ENCODE results near the gene C11orf98.
"Not testable (repeated sequence)": the region's sequence is repeated elsewhere in the genome, so short reads cannot be mapped to it uniquely, and the experiment has no call there.

C11orf98 gene

GRCh38 chr11:62648967-62649364 lies 16.0 kb downstream of the C11orf98 start:
- no peak for DNase-seq

DNA sequence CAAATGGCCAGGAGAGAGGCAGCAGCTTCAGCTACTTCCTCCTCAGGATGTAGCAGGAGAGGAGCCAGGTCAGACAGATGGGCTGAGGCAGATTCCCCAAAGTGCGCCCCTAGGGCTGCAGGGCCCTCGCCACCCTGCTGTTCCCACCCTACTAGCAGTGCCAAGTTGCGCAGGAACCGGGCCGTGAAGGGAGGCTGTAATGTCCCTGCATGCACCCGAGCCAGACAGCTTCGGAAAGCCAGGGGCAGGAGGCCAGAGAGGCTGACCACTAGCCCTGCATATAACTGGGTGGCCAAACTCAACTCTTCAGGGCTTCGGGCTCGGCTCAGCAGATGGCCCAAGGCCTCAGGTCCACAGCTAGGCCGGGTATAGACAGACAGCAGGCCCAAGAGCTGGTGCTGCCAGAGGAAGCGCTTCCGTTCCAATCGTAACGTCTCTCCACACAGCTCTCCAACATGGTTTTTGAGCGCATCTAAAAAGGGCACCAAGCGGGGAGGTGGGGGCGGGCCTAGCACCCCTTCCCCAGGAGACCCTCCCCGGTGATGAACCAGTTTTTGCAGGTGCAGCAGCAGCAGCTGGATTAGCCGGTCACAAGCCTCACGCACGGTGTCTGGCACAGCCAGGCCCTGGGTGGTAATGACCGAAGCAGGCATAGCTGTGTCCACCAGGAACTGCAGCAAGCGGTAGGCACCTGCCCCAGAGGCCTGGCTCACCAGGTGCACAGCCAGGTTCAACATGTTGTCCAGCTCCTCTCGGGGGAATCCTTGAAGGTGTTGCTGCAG lies 16.6 kb downstream of the C11orf98 start:
- DNase-seq = no peak

- no peak for DNase-seq
Observed at GRCh38 chr11:62647609-62648005, 17.4 kb downstream of the C11orf98 start.

- no peak for DNase-seq
Observed at GRCh38 chr11:62646825-62647608, 18.0 kb downstream of the C11orf98 start.

DNA sequence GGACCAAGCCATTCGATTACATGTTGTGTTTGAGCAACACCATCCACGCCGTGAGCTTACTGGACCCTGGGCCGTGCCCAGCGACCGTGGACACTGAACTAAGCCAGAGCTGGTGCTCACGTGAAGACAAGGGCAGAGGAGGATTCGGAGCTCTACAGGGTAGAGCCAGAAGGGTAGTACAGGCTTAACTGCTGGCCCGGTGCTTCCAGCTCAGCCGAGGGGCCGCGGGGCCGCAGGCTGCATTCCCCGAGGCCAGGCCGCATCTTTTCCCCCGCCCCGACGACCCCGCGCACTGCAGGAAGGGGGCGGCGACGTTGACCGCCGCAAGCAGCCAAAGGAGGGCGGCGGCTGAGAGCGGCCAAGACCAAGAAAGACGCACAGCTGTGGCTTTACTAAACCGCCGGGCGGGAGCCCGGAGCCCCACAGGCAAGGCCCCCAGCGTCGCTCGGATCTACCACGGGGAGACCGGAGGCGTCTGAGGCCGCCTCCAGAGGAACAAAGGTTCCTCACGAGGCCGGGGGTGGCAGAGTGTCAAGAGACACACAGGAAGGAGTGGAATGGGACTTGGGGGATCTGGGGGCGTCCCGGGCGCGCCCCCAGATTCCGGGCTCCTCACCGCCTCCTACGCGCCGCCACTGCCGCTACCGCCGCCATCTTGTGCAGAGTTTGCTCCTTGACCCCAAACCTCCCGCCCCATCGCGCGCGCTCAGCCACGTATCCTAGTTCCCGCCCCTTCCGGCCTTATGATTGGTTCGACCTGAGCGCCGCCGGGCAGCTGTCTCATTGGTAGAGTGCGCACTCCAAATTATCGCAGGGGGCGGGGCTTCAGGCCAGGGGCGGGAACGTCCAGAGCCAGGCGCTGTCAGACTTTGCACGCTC lies 18.8 kb downstream of the C11orf98 start, which contains the start of gene GANAB:
Gene GANAB (minus strand): TSS at position 668 of the 879 bp plus-strand sequence. CDS start 14 bp downstream, at position 654.
- peak; percentile 96 to 98 for DNase-seq

- no peak for DNase-seq
Observed at GRCh38 chr11:62645671-62645945, 19.4 kb downstream of the C11orf98 start.

- no peak for DNase-seq
Observed at GRCh38 chr11:62644220-62644619, 20.8 kb downstream of the C11orf98 start.

DNA sequence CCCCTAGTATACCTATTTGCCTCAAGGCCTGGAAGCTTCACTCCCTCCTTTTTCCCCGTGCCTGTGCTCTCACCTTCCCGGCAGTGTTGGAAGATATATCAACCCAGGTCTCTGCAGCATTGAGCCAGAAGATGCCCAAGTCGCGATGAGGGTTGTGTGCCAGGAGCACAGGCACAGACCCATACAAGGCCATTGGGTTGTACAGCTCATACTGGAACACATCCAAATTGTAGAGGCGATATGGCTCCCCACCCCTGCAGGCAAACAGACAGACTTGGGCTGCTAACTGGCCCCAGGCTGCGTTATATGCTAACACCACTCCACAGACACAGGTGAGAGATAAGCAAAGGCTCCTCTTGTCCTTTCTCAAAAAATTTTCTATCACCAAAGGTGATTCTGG lies 32.5 kb downstream of the C11orf98 start:
- DNase-seq = no peak

DNA sequence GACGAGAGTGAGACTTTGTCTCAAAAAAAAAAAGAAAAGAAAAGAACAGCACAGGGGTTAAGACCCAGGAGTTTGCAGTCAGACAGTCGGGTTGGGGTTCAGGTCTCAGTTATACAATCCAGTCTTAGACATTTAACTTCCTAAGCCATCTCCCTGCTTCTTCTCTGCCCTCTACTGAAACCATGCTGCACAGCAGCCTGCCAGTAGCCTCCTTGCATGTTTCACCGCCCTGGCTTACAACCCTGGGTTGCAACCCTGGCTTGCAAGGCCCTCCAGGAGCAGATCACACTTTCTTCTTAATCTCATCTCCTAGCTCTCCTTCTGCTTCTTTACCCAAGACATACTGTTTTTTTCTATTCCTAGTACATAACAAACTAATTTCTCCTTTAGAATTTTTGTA lies 37.3 kb downstream of the C11orf98 start:
- DNase-seq = peak; percentile 23 to 40

DNA sequence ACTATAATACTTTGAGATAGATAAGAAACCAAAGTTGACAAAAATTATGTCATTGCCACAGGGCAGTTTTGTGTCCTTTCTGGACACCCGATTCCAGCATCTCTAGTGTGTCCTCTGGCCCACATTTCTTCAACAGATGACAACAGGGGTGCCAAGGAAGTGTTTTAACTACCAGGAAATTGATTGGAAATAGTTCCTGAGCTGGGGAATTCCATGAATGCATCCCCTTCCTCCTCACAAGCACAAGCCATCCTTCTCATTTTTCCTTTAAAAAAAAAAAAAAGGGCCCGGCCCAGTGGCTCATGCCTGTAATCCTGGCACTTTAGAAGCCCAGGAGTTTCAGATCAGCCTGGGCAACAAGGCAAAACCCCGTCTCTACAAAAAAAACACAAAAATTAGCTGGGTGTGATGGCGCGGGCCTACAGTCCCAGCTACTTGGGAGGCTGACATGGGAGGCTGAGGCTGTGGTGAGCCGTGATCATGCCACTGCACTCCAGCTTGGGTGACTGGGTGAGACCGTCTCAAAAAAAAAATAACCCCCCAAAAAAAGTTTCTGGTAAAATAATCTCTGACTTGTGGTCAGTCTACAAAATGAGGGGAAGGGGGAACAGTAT lies 42.4 kb downstream of the C11orf98 start:
- DNase-seq = no peak

GRCh38 chr11:62621567-62622470 lies 43.2 kb downstream of the C11orf98 start, which contains the start of gene B3GAT3:
Gene B3GAT3, minus strand, starts transcription at chr11:62621986. Its CDS starts 39 bp downstream, at chr11:62621947.
- DNase-seq = peak; percentile 94

GRCh38 chr11:62621027-62621566 lies 43.9 kb downstream of the C11orf98 start:
- no peak for DNase-seq

DNA sequence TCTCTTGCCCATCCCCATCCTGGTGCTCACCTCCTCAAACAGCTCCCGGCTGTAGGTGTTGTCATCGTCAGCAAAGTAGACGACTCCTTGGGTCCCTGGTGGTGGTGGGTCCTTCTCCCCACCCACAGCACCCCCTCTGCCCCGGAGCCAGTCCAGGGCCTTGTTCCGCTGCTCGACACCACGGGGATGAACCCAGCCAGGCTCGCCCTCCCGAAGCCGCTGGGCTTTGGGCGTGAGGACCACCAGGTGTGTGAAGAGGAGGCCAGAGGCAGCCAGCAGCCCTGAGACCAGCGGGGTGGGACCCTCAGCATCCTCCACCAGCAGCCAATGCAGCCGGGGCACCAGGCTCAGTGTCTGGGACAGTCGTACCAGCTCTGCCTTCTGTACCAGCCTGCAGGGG lies 48.1 kb downstream of the C11orf98 start:
- DNase-seq = not testable (repeated sequence)

- no peak for DNase-seq
Observed at GRCh38 chr11:62615521-62615920, 49.5 kb downstream of the C11orf98 start.

GRCh38 chr11:62614275-62614674 lies 50.7 kb downstream of the C11orf98 start:
- DNase-seq = no peak

DNA sequence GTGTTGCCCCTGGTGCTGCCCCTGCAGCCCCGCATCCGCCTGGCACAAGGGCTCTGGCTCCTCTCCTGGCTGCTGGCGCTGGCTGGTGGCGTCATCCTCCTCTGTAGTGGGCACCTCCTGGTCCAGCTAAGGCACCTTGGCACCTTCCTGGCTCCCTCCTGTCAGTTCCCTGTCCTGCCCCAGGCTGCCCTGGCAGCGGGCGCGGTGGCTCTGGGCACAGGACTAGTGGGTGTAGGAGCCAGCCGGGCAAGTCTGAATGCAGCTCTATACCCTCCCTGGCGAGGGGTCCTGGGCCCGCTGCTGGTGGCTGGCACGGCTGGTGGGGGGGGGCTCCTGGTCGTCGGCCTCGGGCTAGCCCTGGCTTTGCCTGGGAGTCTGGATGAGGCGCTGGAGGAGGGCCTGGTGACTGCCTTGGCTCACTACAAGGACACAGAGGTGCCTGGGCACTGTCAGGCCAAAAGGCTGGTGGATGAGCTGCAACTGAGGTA lies 51.7 kb downstream of the C11orf98 start:
- no peak for DNase-seq
